ENCODE data around the gene FAM200C.
A peak's percentile ranks its signal among the peaks of the same experiment; 100 is the strongest.

Gene FAM200C

GRCh38 chr5:160419458-160420330, 19.8 kb upstream of the FAM200C start:
- no peak for DNase-seq (ENCODE audit: low read depth in 2 of 2)

GRCh38 chr5:160418561-160419457, 19.0 kb upstream of the FAM200C start, which contains the start of gene SLU7:
TSS of gene SLU7 (minus strand) at chr5:160419081. CDS start at chr5:160415294, 3,787 bp downstream.
- peak; percentile 88 to 90 for DNase-seq (ENCODE audit: low read depth in 2 of 2)

- no peak for DNase-seq (ENCODE audit: low read depth in 2 of 2)
Observed at GRCh38 chr5:160398806-160399205, 1.0 kb downstream of the FAM200C start.

DNA sequence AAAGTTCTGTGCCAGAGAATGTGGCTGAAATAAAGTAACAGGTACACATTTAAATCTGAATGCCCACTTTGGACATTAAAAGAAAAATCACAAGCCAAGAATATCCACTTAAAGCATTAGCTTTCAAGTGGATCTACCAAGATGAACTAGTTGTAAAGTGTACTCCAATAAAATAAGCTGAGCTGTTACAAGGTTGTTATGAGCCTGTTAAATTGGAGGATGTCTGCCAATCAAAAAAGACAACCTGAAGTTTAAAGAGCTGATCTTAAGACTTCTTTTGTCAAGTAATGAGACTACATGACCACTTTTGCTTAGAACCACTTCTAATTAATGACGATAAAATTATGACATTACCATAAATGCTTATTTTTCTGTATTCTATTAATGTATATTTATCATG, 2.4 kb downstream of the FAM200C start:
- DNase-seq (ENCODE audit: low read depth in 2 of 2): no peak

DNA sequence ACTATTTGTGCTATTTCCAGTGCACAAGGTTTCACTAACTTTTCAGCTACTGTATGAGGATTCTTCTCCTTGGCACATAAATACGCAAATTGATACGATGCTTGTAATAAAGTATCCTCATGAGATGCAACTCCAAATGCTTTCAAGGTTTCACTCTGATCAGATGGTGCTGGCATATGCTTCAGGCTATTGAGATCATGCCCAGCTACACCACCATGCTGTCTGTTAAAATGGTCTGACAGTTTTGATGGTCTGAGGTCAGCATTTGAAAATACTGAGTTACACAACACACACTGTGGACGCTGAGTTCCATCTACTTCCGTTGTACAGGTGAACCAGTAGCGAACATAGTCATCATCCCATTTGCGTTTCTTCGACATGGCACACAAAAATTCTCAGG, 4.7 kb downstream of the FAM200C start:
- no peak for DNase-seq (ENCODE audit: low read depth in 2 of 2)

DNA sequence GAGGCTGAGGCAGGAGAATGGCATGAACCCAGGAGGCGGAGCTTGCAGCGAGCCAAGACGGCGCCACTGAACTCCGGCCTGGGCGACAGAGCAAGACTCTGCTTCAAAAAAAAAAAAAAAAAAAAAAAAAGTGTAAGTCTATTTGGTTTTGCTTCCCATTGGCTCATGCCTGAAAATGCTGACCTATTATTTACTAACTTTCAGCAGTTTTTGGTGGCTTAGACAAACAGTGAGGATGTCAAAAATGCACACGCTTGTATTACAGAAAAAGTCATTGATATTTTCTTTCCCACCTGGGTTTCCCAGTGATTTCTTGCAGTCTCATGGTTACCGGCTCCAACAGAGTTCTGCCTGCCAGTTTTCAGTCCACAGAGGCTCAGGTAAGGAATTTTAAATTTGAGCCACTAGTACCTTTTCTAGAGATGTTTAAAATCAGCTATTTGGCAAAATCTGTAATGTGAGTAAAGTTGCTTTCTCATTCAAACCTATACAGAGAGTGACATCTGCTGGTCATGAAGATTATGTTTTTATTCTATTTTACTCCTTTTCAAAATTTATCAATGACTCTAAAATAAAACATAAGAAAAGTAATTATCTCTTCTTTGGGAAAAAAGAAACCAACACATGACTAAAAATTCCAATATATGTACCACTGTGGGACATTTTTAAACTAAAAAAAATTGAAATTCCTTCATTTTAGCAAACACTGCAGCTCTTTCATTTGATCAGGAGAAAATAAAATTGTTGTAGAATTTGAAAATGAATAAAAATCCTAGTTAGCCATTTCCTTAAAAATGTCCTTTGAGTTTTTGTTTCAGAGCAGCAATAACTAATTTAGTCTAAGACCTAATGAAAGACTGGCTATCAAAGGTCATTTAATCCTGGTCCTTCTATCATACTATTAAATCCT, 8.8 kb downstream of the FAM200C start:
- DNase-seq (ENCODE audit: low read depth in 2 of 2): no peak

- no peak for DNase-seq (ENCODE audit: low read depth in 2 of 2)
Observed at GRCh38 chr5:160387445-160387844, 12.4 kb downstream of the FAM200C start.

GRCh38 chr5:160385496-160385895, 14.4 kb downstream of the FAM200C start:
- no peak for DNase-seq (ENCODE audit: low read depth in 2 of 2)

- no peak for DNase-seq (ENCODE audit: low read depth in 2 of 2)
Observed at GRCh38 chr5:160384681-160385080, 15.2 kb downstream of the FAM200C start.

DNA sequence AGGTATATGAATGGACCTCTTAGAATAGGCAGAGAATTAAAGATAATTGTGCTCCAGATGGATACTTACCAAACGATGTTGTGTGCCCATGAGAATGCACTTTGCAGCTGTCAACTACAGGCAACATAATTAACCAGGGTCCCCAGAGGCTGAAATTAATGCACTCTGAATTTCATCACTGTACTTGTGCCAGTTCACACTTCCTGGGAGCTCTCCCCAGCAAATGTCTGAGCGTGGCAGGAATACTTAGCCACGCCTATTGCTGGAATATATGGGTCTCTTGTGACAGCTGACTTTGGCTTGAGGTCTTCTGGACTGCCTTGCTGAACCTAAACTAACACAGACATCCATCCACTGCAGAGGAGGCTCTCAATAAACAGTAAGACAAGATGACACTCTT, 17.5 kb downstream of the FAM200C start:
- DNase-seq (ENCODE audit: low read depth in 2 of 2): no peak

DNA sequence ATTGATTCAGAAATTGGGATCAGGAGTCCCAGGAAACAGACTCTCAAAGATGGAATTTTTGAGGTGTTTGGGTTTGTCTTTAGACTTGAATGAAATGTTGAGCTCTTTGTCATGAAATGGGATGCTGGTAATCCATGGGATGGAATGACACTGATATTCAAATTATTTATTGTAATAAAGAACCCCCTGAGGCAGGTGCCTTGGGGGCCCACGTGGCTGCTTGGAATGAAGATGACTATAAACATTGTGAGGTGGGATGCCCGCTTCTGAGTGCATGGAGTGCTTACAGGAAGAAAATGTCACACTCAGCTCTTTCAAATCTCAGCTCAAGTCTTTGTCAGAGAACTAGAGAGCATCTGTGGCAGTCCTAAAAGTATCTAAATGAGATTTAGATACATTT, 19.8 kb downstream of the FAM200C start:
- DNase-seq (ENCODE audit: low read depth in 2 of 2): no peak

- no peak for DNase-seq (ENCODE audit: low read depth in 2 of 2)
Observed at GRCh38 chr5:160379511-160379910, 20.3 kb downstream of the FAM200C start.

GRCh38 chr5:160378330-160378729, 21.5 kb downstream of the FAM200C start:
- DNase-seq (ENCODE audit: low read depth in 2 of 2): no peak

GRCh38 chr5:160377651-160378050, 22.2 kb downstream of the FAM200C start:
- DNase-seq (ENCODE audit: low read depth in 2 of 2): no peak

GRCh38 chr5:160376416-160376815, 23.4 kb downstream of the FAM200C start:
- DNase-seq (ENCODE audit: low read depth in 2 of 2): no peak

DNA sequence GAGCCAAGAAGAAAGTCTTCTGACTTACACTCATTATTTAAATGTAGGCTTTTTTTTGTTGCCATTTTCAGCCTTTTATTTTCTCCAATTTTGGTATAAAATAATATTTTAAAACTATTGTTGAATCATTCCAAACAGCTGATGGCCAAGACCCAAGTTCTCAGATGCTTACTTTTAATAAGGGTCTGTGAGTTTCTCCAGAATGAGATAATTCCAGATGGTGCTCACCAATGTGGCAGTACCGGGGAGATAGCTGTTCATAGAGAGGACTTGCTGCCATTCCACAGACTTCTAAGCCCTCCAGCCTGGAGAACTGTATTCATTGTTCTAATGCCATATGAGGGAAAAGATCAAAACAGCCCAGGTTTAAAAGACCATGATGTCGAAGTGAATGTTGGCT, 24.2 kb downstream of the FAM200C start:
- DNase-seq (ENCODE audit: low read depth in 2 of 2): no peak

GRCh38 chr5:160375166-160375565, 24.7 kb downstream of the FAM200C start:
- no peak for DNase-seq (ENCODE audit: low read depth in 2 of 2)

- no peak for DNase-seq (ENCODE audit: low read depth in 2 of 2)
Observed at GRCh38 chr5:160371294-160371693, 28.6 kb downstream of the FAM200C start.

DNA sequence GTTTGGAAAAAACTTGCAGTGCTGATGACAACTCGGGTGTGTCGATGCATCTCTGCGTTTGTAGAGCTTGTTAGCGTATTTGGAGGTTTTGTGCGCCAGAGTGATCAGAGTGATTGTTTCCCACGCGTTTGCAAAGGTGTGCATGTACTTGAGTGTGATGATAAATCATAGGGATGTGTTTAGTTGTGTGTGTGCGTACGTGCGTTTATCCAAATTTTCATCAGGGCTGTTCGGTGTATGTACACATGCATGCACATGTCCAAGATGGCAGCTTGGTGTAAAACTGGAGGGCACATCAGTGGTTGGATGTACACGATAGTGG, 29.2 kb downstream of the FAM200C start:
- no peak for DNase-seq (ENCODE audit: low read depth in 2 of 2)

GRCh38 chr5:160369990-160370712, 29.7 kb downstream of the FAM200C start, which contains the start of gene C1QTNF2:
TSS of gene C1QTNF2 (minus strand) at chr5:160370626. CDS start at chr5:160355011, 15,615 bp downstream.
- no peak for DNase-seq (ENCODE audit: low read depth in 2 of 2)

- no peak for DNase-seq (ENCODE audit: low read depth in 2 of 2)
Observed at GRCh38 chr5:160367885-160368284, 32.0 kb downstream of the FAM200C start.

All from stimulated activated CD4-positive, alpha-beta T cell treated with anti-CD3 and anti-CD28 coated beads, Interleukin-1b, Interleukin-23, amount 100 ng/mL, for 4 hours (primary cell).